SW480 (cell line): ENCODE results near the gene NUMB.

Experiments
- DNase-seq: peaks from one replicate; pipeline ENCODE4 v3.0.0-alpha.2; 2016; ENCODE audit warnings: low spot score

The NUMB gene

GRCh38 chr14:73289729-73290128 is 168.6 kb downstream of the NUMB start:
- no peak for DNase-seq

GRCh38 chr14:73289308-73289707 is 169.0 kb downstream of the NUMB start:
- DNase-seq: no peak

GRCh38 chr14:73287071-73287470 is 171.3 kb downstream of the NUMB start:
- DNase-seq: no peak

GRCh38 chr14:73286598-73286997 is 171.7 kb downstream of the NUMB start:
- no peak for DNase-seq

- no peak for DNase-seq
These were observed 172.4 kb downstream of the NUMB start for GRCh38 chr14:73285979-73286378.

- peak; percentile 33 for DNase-seq
These were observed 174.6 kb downstream of the NUMB start for GRCh38 chr14:73283608-73284379.

- DNase-seq: no peak
These were observed 177.4 kb downstream of the NUMB start for GRCh38 chr14:73280903-73281302.

GRCh38 chr14:73277376-73277775 is 181.0 kb downstream of the NUMB start:
- DNase-seq: no peak

GRCh38 chr14:73276836-73277235 is 181.5 kb downstream of the NUMB start:
- DNase-seq: no peak

- no peak for DNase-seq
These were observed 184.5 kb downstream of the NUMB start for GRCh38 chr14:73273799-73274198.

GRCh38 chr14:73272393-73272792 is 186.0 kb downstream of the NUMB start:
- DNase-seq: no peak

- peak; percentile 21 for DNase-seq
These were observed 188.4 kb downstream of the NUMB start for GRCh38 chr14:73269729-73270531.

GRCh38 chr14:73267474-73267873 is 190.9 kb downstream of the NUMB start:
- DNase-seq: no peak

GRCh38 chr14:73266317-73266716 is 192.0 kb downstream of the NUMB start:
- no peak for DNase-seq

- no peak for DNase-seq
These were observed 192.7 kb downstream of the NUMB start for GRCh38 chr14:73265721-73266046.

- no peak for DNase-seq
These were observed 193.2 kb downstream of the NUMB start for GRCh38 chr14:73264885-73265720.

GRCh38 chr14:73264080-73264884 is 194.1 kb downstream of the NUMB start:
- DNase-seq: no peak

GRCh38 chr14:73263606-73264005 is 194.7 kb downstream of the NUMB start:
- no peak for DNase-seq

GRCh38 chr14:73262427-73263183 is 195.7 kb downstream of the NUMB start:
- DNase-seq: no peak

- no peak for DNase-seq
These were observed 196.6 kb downstream of the NUMB start for GRCh38 chr14:73261520-73262426.
